ENCODE results near the gene MTG1.
"Not testable (repeated sequence)": the region's sequence is repeated elsewhere in the genome, so short reads cannot be mapped to it uniquely, and the experiment has no call there.

MTG1 gene

DNA sequence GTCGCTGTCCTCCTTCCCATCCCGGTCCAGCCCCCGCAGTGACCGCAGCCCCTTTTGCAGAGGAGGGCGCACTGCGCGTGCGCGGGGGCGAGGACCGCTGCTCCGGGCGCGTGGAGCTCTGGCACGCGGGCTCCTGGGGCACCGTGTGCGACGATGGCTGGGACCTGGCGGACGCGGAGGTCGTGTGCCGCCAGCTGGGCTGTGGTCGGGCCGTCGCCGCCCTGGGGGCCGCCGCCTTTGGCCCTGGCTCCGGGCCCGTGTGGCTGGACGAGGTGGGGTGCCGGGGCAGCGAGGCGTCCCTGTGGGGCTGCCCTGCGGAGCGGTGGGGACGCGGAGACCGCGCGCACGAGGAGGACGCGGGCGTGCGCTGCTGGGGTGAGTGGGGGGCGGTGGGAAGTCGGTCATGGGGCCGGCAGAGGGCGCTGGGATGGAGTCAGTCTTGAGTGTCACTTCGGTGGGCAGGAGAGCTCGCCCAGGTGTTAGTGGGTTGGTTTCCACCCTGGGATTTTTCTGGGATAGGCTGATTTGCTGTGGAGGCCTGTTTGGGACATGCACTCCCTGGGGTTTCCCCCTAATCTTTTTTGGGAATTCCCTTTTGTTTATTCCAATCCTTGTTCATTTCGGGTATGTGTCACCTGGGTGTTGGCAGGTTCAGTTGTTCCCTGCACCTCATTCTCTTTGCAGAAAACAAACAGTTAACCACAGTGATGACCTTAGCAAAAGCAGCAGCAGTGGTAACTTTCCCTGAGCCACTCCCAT, 71.4 kb downstream of the MTG1 start:
- DNase-seq (ENCODE audit: low read depth in 2 of 3, low spot score in 2 of 3) = no peak

DNA sequence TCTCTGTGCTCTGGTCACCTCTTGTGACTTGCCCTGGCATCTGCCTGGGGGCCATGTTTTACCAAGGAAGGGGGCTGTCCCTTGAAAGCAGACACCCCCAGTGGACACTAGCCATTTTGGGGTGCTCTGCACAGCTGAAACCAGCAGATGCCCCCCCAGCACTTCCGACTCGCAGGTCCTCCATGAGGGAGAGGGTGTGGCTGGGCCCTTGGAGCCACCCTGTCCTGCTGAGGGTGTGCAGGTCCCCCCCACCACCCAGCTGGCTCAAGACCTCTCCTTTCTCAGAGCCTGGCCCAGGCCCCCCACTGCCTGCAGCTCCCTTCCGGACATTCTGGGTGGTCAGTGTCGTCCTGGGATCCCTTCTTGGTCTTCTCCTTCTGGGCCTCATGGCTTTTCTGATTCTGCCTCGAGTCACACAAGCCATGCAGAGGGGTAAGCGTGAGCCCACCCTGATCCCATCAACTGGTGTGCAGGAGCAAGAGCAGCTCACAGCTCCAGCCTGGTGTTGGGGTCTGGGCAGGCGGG, 72.1 kb downstream of the MTG1 start:
- no peak for DNase-seq (ENCODE audit: low read depth in 2 of 3, low spot score in 2 of 3)

DNA sequence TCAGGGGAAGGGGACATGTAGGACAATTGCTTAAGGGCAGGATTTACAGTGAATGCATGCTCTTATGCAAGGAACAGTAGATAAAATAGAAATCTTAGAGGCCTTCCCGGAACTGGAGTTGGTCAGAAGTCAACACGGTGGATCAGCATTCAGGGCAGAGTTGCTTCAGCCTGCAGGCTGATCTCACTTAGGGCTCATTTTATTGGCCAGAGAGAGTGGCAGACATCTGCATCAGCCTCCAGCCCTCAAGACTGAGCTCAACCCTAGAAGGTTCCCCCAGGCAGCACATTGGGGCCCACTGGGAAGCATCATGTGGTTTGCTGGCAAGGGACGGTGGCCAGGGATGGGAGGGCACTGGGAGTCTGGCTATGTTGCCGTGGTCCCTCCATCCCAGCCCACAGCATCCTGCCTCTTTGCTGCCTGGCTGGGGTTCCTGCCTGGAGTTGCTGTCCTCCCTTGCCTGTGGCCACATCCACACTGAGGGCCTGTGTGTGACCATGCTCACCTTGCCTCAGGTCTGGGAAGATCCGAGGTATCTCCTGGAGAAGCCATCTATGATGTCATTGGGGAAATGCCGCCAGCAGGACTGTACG, 72.8 kb downstream of the MTG1 start:
- DNase-seq (ENCODE audit: low read depth in 2 of 3, low spot score in 2 of 3) = no peak

DNA sequence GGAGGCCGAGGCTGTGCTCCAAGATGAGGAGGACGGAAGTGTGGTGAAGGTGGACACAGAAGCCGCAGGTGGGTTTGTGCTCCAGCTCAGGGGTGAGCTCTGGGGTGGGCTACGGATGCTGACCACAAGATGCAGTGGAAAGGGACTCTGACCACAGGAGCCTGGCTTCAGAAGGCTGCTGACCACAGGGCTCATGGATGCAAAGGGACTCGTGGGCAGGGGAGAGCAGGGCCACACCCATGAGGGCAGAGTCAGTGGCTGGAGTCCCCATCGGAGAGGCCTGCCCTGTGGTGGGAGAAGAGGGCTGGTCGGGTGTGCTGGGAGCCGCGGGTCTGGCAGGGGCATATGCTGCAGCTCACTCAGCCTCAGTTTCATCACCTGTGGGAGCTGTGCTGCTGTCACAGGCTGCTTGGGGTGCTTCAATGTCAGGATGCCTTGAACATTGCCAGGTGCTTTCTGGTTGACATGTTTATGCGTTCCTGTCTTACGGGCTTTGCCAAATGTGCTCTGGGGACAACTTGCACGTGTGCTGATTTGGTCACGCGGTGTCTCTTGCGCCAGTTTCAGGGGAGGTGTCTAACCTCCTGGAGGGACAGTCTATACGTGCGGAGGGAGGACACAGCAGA, 73.4 kb downstream of the MTG1 start:
- no peak for DNase-seq (ENCODE audit: low read depth in 2 of 3, low spot score in 2 of 3)

DNA sequence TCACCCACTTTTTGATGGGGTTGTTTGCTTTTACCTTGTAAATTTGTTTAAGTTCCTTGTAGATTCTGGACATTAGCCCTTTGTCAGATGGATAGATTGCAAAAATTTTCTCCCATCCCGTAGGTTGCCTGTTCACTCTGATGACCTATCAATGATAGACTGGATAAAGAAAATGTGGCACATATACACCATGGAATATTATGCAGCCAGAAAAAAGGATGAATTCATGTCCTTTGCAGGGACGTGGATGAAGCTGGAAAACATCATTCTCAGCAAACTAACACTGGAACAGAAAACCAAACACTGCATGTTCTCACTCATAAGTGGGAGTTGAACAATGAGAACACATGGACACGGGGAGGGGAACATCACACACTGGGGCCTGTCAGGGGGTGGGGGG, 75.2 kb downstream of the MTG1 start:
- not testable (repeated sequence) for DNase-seq (ENCODE audit: low read depth in 2 of 3, low spot score in 2 of 3)

DNA sequence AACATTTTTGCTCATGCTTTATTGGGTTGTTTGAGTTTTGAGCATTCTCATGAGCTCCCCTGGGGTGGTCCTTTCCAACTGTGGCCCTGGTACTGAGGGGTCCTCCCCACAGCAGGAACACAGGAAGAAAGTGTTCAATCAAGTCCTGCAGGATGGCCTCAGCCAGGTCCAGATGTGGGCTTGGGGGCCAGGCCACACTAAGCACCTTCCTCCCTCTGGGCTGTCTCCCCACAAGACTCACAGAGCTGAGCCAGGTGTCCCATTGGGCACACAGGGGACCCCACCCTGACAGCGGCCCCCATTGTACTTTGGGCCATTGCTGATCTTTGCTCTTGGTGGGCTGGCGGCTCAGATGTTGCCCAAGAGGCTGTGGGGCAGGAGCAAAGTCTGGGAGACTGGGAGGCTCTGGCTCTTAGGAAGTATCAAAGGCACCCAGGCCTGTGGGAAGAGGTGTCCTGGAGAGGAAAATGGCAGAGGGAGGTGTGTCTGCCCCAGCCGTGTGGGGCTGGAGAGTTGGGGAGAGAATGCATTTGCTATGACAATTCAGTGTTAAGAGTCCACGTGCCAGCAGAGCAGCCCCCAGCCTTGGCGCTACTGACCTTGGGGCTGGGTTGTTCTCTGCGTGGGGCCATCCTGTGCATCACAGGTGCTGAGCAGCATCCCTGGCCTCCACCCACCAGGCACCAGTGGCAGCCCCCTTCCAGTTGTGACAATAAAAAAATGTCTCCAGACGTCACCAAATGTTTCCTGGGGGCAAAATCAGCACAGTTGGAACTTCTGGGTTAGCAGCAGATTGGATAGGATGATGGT, 77.5 kb downstream of the MTG1 start:
- no peak for DNase-seq (ENCODE audit: low read depth in 2 of 3, low spot score in 2 of 3)

All from activated CD8-positive, alpha-beta memory T cell treated with anti-CD3 and anti-CD28 coated beads for 48 hours (primary cell).